Transverse colon (tissue), 4 donors: ENCODE results near the gene GNAQ. TPM values are rescaled to one million over a fixed set of nuclear protein-coding genes. Genes with fewer than 3 reads are reported as not detected.
A peak's percentile ranks its signal among the peaks of the same experiment; 100 is the strongest.

ENCODE experiments used
- DNase-seq: peaks from one replicate; pipeline ENCODE4 v3.0.0-alpha.2; 2019
- H3K27ac ChIP-seq, 4 donors: fragments of 200-600 bp; sonication (generic); 2 replicates each; pipeline ENCODE4 v1.5.1; 2016 to 2018; ENCODE audit warnings: inconsistent platforms in 4 of 4
- H3K27me3 ChIP-seq: fragments of 200-600 bp; sonication (generic); 2 replicates; pipeline ENCODE4 v1.5.1; 2017; ENCODE audit warnings: inconsistent platforms
- H3K36me3 ChIP-seq, 4 donors: fragments of 200-600 bp; sonication (generic); 2 replicates each; pipeline ENCODE4 v1.5.1; 2017 to 2019; ENCODE audit warnings: inconsistent platforms in 4 of 4
- H3K4me1 ChIP-seq, 4 donors: fragments of 200-600 bp; sonication (generic); 2 replicates each; pipeline ENCODE4 v1.5.1; 2017 to 2020; ENCODE audit warnings: inconsistent platforms in 4 of 4
- H3K4me3 ChIP-seq, 4 donors: fragments of 200-600 bp; sonication (generic); 1 replicate in 1 of 4; 2 replicates in 3 of 4; pipeline versions ENCODE4 v1.5.1 to v1.6.1; 2017 to 2019; ENCODE audit warnings: inconsistent platforms in 4 of 4
- H3K9me3 ChIP-seq, 2 donors: fragments of 200-600 bp; sonication (generic); 2 replicates each; pipeline ENCODE4 v1.5.1; 2017 to 2019; ENCODE audit warnings: inconsistent platforms in 2 of 2
- CTCF ChIP-seq, 5 experiments: fragments of 200-600 bp in 3 of 5; fragments of 450-650 bp in 2 of 5; sonication (generic) in 3 of 5; IDR thresholded peaks; 1 replicate in 2 of 5; 2 replicates in 3 of 5; pipeline ENCODE4 v1.5.1; 2016 to 2017; ENCODE audit warnings: antibody characterized with exemption in 5 of 5, inconsistent platforms in 3 of 5, mild to moderate bottlenecking in 2 of 5, moderate library complexity in 1 of 5
- EP300 ChIP-seq: sonication (generic); formaldehyde crosslinking; IDR thresholded peaks from one replicate; pipeline ENCODE4 v1.6.1; 2017; ENCODE audit warnings: antibody characterized with exemption, low read depth
- POLR2A ChIP-seq: fragments of 450-650 bp; IDR thresholded peaks from one replicate; pipeline ENCODE4 v1.6.1; 2016; ENCODE audit warnings: antibody characterized with exemption, mild to moderate bottlenecking, moderate library complexity
- POLR2AphosphoS5 ChIP-seq, 3 donors: sonication (generic); formaldehyde crosslinking; IDR thresholded peaks; one replicate each; pipeline ENCODE4 v1.6.1; 2016; ENCODE audit warnings: antibody characterized with exemption in 3 of 3
- WGBS, 2 donors: methylation state at CpG; one replicate each; pipeline ENCODE4 v1.1.5; 2018; ENCODE audit warnings: low coverage in 1 of 2; 5-methylcytosine and 5-hydroxymethylcytosine counted together
- in situ Hi-C, 4 donors: fragments of 200-750 bp; cut with MboI; loops; one replicate each; pipeline versions ENCODE4 v1.15.0 to v1.15.1; 2017; ENCODE audit warnings: low sequenced_read_pairs in 3 of 4, low pct_ligation_motif_present in 1 of 4, low pct_unique_long_range_greater_than_20kb in 1 of 4
- intact Hi-C: fragments of 100-400 bp; cut with DNase I; formaldehyde crosslinking; loops from one replicate; pipeline ENCODE4 v1.15.1; 2023; ENCODE audit warnings: low total_unique reads
- total RNA-seq, 4 donors: library from RNA; depleted of rRNA; stranded (reverse); fragments of >200 nt; gene quantifications; one replicate each; pipeline ENCODE4 v1.1.0, GENCODE V29; 2016

The GNAQ gene
- total RNA-seq, 4 donors from 2014 or later: 36.3 to 54.9 (median 47.1) TPM

GRCh38 chr9:77807281-77807683, 224.3 kb downstream of the GNAQ start:
- no peak for DNase-seq
- 46 to 60% methylated on average over 2 of the region's 2 CpGs for WGBS, 2 donors
- Histone ChIP-seq H3K36me3 (no peaks in the 10 kb centered on the region), H3K27ac (peak overlapping the region; percentile 42 to 72 (median 64)), H3K4me1 (peaks cover 13 to 51% (median 32%) of the 10 kb centered on the region in 4 donors), H3K9me3 (no peaks in the 10 kb centered on the region), H3K27me3 (no peaks in the 10 kb centered on the region), H3K4me3 (no peak overlapping the region)
- TF ChIP-seq POLR2A: no peak
- TF ChIP-seq POLR2AphosphoS5 (IDR thresholded peaks at IDR 0.05): peak in 2 of 3 donors; percentile 6 to 18
- intact Hi-C loops: no loop called here
- in situ Hi-C loops: no loop called here

GRCh38 chr9:77806741-77807140, 224.9 kb downstream of the GNAQ start:
- no peak for TF ChIP-seq POLR2AphosphoS5 (IDR thresholded peaks at IDR 0.05)
- TF ChIP-seq POLR2A: no peak
- TF ChIP-seq EP300: no peak
- TF ChIP-seq CTCF (IDR thresholded peaks at IDR 0.05): no peak
- H3K4me1 ChIP-seq: peaks cover 13 to 51% (median 32%) of the 10 kb centered on the region in 4 donors
- intact Hi-C loops (no loop called here), in situ Hi-C loops (no loop called here)
- no peak for DNase-seq
- no peaks in the 10 kb centered on the region for H3K9me3 ChIP-seq
- H3K27ac ChIP-seq: peak overlapping the region in 2 of 4 donors; percentile 64 to 72
- no peaks in the 10 kb centered on the region for H3K36me3 ChIP-seq
- no peak overlapping the region for H3K4me3 ChIP-seq
- WGBS, 2 donors: 93 to 94% methylated on average over 5 of the region's 5 CpGs
- no peaks in the 10 kb centered on the region for H3K27me3 ChIP-seq

GRCh38 chr9:77805810-77806209, 225.8 kb downstream of the GNAQ start:
- in situ Hi-C loops: no loop called here
- Histone ChIP-seq H3K27me3 (no peaks in the 10 kb centered on the region), H3K4me1 (peaks cover 13 to 51% (median 32%) of the 10 kb centered on the region in 4 donors), H3K27ac (no peak overlapping the region), H3K9me3 (no peaks in the 10 kb centered on the region), H3K36me3 (no peaks in the 10 kb centered on the region), H3K4me3 (no peak overlapping the region)
- WGBS, 2 donors: 42 to 74% methylated on average over 1 to 2 of the region's 2 CpGs
- intact Hi-C loops: no loop called here
- DNase-seq: no peak
- no peak for TF ChIP-seq EP300
- TF ChIP-seq POLR2AphosphoS5 (IDR thresholded peaks at IDR 0.05): no peak
- no peak for TF ChIP-seq CTCF (IDR thresholded peaks at IDR 0.05)

GRCh38 chr9:77803423-77803822, 228.2 kb downstream of the GNAQ start:
- Histone ChIP-seq H3K36me3 (no peaks in the 10 kb centered on the region), H3K4me3 (no peak overlapping the region), H3K4me1 (peaks cover 13 to 45% (median 29%) of the 10 kb centered on the region in 4 donors), H3K27ac (no peak overlapping the region), H3K27me3 (no peaks in the 10 kb centered on the region), H3K9me3 (no peaks in the 10 kb centered on the region)
- WGBS, 2 donors: 64 to 78% methylated on average over 1 of the region's 1 CpG
- in situ Hi-C loops: no loop called here
- TF ChIP-seq EP300: no peak
- no peak for TF ChIP-seq POLR2AphosphoS5 (IDR thresholded peaks at IDR 0.05)
- TF ChIP-seq CTCF (IDR thresholded peaks at IDR 0.05): no peak
- no peak for TF ChIP-seq POLR2A
- intact Hi-C loops: no loop called here
- DNase-seq: no peak
